Stimulated activated CD8-positive, alpha-beta memory T cell treated with anti-CD3 and anti-CD28 coated beads, Interleukin-12 subunit alpha, Interleukin-12 subunit beta, amount 100 ng/mL, for 24 hours (primary cell): ENCODE data around the gene ORC6.
"Not testable (repeated sequence)": the region's sequence is repeated elsewhere in the genome, so short reads cannot be mapped to it uniquely, and the experiment has no call there.

Experiments used
- DNase-seq: peaks from one replicate; pipeline ENCODE4 v3.0.0-alpha.2; 2020; ENCODE audit errors: extremely low read depth

ORC6 gene, protein sequence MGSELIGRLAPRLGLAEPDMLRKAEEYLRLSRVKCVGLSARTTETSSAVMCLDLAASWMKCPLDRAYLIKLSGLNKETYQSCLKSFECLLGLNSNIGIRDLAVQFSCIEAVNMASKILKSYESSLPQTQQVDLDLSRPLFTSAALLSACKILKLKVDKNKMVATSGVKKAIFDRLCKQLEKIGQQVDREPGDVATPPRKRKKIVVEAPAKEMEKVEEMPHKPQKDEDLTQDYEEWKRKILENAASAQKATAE

DNA sequence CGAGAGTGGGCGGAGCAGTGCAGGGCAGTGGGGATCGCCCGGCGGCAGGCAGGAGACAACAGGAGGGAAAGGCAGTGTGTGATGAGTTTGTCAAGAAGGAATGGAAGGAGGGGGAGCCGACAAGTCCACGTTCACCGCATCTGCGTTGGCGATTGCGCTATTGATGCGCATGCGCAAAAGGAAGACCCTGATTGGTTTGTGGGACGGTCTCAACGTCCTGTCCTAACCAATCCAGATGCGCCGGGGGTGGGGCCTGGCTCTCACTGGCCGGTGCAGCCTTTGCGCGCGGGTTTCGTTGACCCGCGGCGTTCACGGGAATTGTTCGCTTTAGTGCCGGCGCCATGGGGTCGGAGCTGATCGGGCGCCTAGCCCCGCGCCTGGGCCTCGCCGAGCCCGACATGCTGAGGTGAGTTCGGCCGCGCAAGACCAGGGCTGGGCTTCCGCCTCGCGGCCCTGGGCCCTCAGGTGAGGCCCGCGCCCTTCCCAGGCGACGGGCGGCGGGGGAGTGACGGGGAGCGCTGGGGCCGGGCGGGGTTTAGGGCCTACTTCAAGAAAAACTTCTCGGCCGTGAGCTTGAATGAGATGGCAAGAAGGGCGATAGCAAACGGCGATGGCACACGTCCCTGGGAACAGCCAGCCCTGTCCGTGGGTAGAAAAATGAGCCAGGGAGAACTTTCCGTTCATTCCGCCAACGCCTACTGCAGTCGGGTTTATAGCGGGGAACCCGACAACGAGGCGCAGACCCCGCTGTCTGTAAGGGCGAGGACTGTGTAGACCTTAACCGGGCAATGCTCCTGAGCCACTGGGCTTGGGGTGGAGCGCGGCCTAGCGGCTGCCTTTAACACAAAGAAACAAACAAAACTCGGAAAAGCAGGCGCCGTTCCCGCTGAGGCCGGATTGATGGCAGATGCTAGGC, at the start of gene ORC6:
TSS of gene ORC6 (plus strand) at position 295 of the 916 bp plus-strand sequence. CDS start at position 342, 47 bp downstream.
- peak; percentile 99 for DNase-seq

- no peak for DNase-seq
Measured at GRCh38 chr16:46648656-46649055, 40.8 kb upstream of the ORC6 start.

DNA sequence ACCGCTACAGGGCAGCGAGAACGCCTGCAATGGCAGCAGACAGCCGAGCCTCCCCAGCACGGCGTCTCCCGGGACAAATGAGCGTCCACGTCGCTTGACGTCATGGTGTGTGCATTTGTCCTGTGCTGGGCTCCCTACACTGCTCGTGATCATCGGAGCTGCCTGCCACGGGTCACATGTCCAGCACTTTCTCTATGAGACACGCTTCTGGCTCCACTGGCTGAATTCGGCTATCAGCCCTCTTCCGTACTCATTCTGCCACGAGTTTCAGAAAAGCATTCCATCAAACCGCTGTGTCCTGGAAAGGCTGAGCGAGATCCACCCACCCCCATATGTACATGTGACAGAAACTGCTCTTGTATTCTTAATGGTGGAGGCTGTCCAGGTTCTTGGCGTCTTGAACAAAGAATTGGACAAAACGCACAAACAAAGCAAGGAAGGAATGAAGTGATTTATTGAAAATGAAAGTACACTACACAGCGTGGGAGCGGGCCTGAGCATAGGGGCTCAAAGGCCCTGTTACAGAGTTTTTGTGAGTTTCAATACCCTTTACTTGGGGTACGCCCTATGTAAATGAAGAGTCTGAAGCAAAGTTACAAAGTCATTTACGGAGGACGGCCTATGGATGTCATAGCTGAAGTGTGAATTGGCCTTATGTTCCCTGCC, 39.7 kb upstream of the ORC6 start:
- DNase-seq = no peak

GRCh38 chr16:46650254-46650623, 39.2 kb upstream of the ORC6 start:
- no peak for DNase-seq

DNA sequence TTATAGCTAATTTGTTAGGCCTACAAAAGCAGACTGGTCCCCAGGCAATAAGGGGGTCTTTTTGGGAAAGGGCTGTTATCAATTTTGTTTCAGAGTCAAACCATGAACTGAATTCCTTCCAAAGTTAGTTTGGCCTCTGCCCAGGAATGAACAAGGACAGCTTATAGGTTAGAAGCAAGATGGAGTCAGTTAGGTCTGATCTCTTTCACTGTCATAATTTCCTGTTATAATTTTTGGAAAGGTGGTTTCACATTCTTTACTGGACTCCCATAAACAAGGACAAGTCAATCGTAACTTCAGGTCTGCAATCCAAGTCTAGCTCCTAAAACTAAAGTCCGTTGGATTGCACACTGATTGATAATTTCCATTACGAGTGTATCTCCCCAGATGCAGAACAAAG, 38.2 kb upstream of the ORC6 start:
- no peak for DNase-seq

DNA sequence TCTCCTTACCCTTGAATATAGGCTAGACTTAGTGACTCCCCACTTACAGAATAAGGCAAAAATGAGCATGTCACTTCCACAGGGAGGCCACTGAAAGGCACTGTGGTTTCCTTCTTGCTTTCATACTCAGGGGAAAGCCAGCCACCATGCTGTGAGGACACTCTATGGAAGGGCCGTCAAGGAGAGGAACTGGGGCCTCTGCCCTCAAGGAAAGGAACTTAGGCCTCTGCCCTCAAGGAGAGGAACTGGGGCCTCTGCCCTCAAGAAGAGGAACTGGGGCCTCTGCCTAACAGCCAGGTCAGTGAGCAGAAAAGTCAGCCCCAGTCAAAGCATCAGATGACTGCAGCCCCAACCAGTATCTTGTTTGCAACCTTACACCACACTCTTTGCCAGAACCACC, 30.5 kb upstream of the ORC6 start:
- no peak for DNase-seq

GRCh38 chr16:46662123-46662522, 27.3 kb upstream of the ORC6 start:
- DNase-seq = no peak

DNA sequence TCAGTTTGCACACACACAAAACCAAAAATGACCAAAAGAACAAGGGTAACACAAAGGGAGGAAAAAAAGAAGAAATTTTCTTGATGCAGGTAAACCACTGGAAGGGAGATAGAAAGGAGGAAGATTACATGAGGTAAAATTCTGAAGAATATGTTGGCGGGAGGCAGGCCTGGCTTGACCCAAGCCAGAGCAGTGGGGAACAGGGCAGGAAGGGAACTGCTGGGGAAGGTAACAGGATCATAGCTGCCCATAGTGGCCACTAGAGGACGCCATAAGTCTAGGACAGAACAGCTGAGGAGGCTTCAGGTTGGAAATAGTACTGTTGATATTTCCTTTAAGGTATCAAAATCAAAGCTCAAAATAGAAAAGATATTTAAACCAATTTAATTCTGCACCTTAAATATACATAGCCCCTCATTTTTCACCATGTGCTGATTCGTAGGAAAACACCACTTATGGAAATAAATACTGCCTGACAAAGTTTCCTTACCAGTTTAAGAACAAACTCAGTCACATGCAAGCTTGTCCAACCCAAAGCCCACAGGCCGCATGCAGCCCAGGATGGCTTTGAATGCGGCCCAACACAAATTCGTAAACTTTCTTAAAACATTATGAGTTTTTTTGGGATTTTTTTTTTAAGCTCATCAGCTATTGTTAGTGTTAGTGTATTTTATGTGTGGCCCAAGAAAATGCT, 16.0 kb upstream of the ORC6 start:
- DNase-seq = no peak

DNA sequence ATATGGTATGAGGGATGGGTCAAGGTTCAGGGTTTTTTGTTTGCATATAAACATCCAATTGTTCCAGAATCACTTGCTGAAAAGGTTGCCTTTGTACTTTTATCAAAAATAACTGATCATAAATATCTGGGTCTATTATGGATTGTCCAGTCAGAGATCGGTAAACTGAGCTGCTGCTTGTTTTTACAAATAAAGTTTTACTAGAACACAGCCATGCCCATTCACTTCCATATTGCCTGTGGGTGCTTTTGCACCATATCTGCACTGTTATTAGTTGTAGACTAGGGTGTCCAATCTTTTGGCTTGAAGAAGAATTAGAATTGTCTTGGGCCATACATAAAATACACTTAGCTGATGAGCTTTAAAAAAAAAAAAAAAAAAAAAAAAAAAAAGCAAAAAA, 11.5 kb upstream of the ORC6 start:
- DNase-seq = not testable (repeated sequence)

DNA sequence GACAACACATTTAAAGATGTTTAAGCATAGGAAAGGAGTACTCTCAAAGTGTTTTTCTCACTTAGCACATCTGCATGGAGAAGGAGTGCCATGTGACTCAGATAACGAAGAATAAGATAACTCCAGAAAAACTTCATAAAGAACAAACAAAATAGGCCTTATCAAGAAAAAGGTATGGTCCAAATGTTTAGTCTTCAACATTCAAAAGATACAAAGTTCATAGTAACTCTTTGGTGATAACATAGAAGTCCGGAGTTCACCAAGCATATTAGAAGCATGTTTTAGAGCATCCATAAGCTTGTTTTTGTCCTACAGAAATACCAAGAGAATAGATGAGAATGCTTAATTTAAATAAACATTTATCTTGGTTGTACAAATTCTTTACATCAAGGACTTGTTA, 7.6 kb upstream of the ORC6 start:
- DNase-seq = not testable (repeated sequence)

DNA sequence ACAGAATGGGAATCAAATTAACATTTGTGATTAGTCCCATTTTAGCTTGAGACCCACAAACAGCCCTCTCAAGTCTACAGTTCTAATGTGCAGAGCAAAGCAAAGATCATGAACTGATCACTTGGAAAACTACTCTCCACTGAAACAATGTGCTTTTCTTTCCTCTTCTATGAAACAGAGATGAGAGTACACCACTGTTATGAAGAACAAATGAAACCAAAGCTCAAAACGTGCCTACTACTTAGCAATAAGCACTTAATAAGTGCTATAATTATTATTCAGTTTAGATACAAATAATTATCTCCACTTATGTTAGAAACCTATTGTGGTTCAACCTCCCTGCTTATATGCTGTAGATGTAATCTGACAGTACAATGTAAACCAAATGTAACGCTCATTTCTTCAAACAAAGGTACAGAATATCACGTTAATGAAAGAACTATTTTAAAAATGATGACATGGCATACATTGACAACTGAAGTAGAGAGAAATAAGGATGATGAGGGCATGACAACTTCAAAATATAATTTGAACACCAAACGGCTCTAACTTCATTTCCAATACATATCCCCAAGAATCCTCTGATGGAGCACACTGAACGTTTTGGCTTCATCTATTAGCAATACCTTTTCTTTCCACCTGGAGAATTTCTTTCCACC, 2.5 kb upstream of the ORC6 start:
- no peak for DNase-seq

DNA sequence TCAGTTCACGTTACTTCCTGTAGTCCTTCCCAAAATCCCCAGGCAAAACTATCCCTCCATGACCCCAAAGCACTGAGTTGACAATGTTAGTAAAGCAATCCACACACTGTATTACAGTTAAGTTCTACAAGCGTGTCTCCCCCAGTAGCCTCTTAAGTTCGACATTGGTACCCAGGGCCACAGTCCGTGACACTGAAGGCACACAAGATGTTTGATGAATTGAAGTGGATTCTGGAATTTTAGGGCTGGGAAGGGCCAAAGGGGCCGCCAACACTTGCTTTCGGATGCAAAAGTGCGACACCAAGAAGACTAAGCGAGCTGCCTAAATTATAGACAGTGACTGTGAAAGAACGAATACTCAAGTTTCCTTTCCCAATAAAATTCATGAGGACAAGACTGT, 2.0 kb upstream of the ORC6 start:
- no peak for DNase-seq

- no peak for DNase-seq
Measured at GRCh38 chr16:46688101-46688653, 1.3 kb upstream of the ORC6 start.

- DNase-seq = peak; percentile 99
Measured at GRCh38 chr16:46688654-46689364, 650 bp upstream of the ORC6 start, which contains the start of gene VPS35. VPS35 (minus strand) TSS chr16:46689178; CDS start chr16:46689133, 45 bp downstream.

DNA sequence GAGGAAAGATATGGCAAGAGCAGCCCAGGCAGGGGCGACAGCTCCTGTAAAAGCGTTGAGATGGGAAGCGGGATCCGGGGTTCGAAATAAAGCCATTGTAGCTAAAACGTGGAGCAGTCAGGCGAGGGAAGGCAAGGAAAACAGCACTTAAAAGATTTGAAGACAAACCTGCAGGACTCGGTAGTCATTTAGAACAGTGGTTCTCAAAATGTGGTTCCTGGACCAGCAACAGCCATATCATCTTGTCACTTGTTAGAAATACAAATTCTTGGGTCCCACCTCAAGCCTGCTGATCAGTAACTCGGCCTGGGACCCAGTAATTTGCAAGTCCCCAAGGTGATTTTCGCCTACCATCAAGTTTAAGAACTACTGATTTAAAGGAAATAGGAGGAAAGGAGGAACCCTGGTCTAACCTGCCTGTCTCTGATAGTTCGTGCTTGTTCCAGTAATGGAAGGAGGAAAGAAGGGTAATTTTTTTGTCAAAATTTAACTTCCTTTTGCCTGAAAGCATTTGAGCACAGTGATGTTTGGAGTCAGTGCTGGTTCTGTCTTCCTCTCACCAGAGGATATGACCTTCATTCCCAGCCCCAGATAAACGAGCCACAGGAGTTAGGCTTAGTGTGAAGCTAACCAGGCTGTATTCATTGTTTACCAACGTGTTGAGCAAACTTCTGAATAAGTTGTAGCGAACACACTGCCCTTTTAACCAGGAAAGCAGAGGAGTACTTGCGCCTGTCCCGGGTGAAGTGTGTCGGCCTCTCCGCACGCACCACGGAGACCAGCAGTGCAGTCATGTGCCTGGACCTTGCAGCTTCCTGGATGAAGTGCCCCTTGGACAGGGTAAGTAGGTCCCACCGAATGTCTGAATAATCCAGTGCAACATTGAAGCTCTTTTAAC, 1.1 kb downstream of the ORC6 start:
- DNase-seq = no peak

GRCh38 chr16:46691726-46692125, 2.3 kb downstream of the ORC6 start:
- no peak for DNase-seq

GRCh38 chr16:46693598-46693997, 4.1 kb downstream of the ORC6 start:
- DNase-seq = no peak

- no peak for DNase-seq
Measured at GRCh38 chr16:46695937-46696336, 6.5 kb downstream of the ORC6 start.

GRCh38 chr16:46696957-46697356, 7.5 kb downstream of the ORC6 start:
- DNase-seq = no peak
